ENCODE data around the gene GLG1. TPM values are rescaled to one million over a fixed set of nuclear protein-coding genes. Genes with fewer than 3 reads are reported as not detected.

Gene GLG1
- total RNA-seq, 1 experiment from 2014 or later: 487 TPM

GRCh38 chr16:74492976-74493375 is 113.9 kb downstream of the GLG1 start:
- DNase-seq (ENCODE audit: low spot score): no peak
- Histone ChIP-seq H3K36me3 (ENCODE audit: insufficient read depth, low read length, poor library complexity, severe bottlenecking) (peaks cover 93% of the 10 kb centered on the region), H3K27ac (ENCODE audit: low read depth, low read length, poor library complexity, severe bottlenecking) (peak overlapping the region; percentile 61), H3K4me3 (ENCODE audit: low read depth, low read length, poor library complexity, severe bottlenecking) (no peak overlapping the region), H3K4me1 (ENCODE audit: insufficient read depth, low read length, poor library complexity, severe bottlenecking) (peaks cover 37% of the 10 kb centered on the region), H3K27me3 (replicated peaks; ENCODE audit: insufficient read depth, low read depth, low read length, poor library complexity) (no peaks in the 10 kb centered on the region), H3K9me3 (ENCODE audit: low read depth, low read length, poor library complexity, severe bottlenecking) (no peaks in the 10 kb centered on the region)
- POLR2A ChIA-PET (ENCODE audit: low non-redundant PET): no interaction called here
- intact Hi-C loops (cut with micrococcal nuclease; ENCODE audit: unreplicated experiment): loop anchor here (10.0 kb wide), 1 partner anchor 112 kb away; the partner anchor contains the start of gene GLG1
- CTCF ChIA-PET: no interaction called here
- TF ChIP-seq, protein P1, sequence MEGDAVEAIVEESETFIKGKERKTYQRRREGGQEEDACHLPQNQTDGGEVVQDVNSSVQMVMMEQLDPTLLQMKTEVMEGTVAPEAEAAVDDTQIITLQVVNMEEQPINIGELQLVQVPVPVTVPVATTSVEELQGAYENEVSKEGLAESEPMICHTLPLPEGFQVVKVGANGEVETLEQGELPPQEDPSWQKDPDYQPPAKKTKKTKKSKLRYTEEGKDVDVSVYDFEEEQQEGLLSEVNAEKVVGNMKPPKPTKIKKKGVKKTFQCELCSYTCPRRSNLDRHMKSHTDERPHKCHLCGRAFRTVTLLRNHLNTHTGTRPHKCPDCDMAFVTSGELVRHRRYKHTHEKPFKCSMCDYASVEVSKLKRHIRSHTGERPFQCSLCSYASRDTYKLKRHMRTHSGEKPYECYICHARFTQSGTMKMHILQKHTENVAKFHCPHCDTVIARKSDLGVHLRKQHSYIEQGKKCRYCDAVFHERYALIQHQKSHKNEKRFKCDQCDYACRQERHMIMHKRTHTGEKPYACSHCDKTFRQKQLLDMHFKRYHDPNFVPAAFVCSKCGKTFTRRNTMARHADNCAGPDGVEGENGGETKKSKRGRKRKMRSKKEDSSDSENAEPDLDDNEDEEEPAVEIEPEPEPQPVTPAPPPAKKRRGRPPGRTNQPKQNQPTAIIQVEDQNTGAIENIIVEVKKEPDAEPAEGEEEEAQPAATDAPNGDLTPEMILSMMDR (conservative IDR thresholded peaks at IDR 0.05; ENCODE audit: low read depth, low read length): no peak
- no peak for TF ChIP-seq EZH2 (IDR thresholded peaks at IDR 0.05; ENCODE audit: borderline replicate concordance, low read depth, low read length, poor library complexity, severe bottlenecking)
- no TSS peak for BruUV-seq (replicated peaks)

DNA sequence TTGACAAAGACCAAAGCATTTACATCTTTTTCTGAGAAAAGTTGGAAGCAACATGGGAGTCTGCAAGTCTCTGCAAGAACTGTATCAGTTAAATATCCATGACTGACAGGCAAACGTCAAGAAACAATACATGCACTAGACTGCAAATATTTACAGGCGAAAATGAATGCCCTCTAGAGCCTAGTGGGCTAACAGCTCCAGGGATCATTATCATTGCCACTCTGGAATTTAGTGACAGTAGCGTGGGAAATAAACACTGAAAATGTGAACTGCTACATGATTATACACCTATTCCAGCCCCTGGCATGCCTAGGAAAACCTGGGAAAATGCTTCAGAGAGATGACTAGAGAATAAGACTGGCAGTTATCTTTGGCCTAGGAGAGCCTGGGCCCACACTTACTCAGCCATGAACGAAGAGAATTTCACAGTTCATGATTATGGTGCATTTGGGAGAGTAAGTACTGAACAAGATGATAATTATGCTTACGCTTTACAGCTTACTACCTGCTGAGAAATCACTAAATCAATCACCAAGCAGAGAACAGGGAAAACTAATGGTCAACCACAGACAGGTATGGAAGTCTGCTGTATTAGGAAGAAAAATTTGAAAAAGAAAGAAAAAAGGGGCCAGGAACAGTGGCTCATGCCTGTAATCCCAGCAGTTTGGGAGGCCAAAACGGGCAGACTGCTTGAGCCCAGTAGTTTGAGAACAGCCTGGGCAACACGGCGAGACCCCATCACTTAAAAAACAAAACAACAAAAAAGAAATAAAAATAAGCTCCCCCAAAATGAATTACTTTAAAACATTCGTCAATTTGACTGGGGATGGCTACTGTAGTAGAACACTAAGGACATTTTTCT is 119.0 kb downstream of the GLG1 start:
- Histone ChIP-seq H3K9me3 (ENCODE audit: low read depth, low read length, poor library complexity, severe bottlenecking) (no peaks in the 10 kb centered on the region), H3K36me3 (ENCODE audit: insufficient read depth, low read length, poor library complexity, severe bottlenecking) (peaks cover 94% of the 10 kb centered on the region), H3K27me3 (replicated peaks; ENCODE audit: insufficient read depth, low read depth, low read length, poor library complexity) (no peaks in the 10 kb centered on the region), H3K4me3 (ENCODE audit: low read depth, low read length, poor library complexity, severe bottlenecking) (no peak overlapping the region), H3K27ac (ENCODE audit: low read depth, low read length, poor library complexity, severe bottlenecking) (peak overlapping the region; percentile 55), H3K4me1 (ENCODE audit: insufficient read depth, low read length, poor library complexity, severe bottlenecking) (peaks cover 50% of the 10 kb centered on the region)
- ChIA-PET POLR2A (ENCODE audit: low non-redundant PET) (no interaction called here), CTCF (interaction anchor here (0.5 kb wide), 1 partner anchor 384 kb away, joined by 3 read pairs; no protein-coding TSS in a partner anchor)
- intact Hi-C loops (cut with micrococcal nuclease; ENCODE audit: unreplicated experiment): no loop called here
- no peak for TF ChIP-seq EZH2 (IDR thresholded peaks at IDR 0.05; ENCODE audit: borderline replicate concordance, low read depth, low read length, poor library complexity, severe bottlenecking)
- TF ChIP-seq, protein P1 (conservative IDR thresholded peaks at IDR 0.05; ENCODE audit: low read depth, low read length): no peak
- DNase-seq (ENCODE audit: low spot score): peak; percentile 56
- no TSS peak for BruUV-seq (replicated peaks)

DNA sequence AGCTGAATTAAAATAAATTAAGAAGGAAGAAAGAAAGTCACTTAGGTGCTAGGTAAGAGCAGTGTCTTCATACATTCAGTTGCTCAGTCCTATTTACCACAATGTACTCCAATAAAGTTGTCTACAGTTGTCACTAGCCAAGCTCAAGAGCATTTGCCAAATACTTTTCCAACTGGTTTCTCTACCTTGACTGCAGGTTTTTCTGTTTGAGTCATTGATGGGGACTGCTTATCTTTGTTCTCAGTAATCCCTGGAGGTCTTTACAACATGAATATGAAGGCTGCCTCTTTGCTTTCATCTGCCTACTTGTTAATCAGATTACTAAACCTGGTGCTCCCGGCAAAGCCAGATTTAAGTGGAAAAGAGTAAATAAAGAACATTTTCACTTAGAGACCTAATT is 121.0 kb downstream of the GLG1 start:
- no peaks in the 10 kb centered on the region for H3K9me3 ChIP-seq (ENCODE audit: low read depth, low read length, poor library complexity, severe bottlenecking)
- H3K36me3 ChIP-seq (ENCODE audit: insufficient read depth, low read length, poor library complexity, severe bottlenecking): peaks cover 94% of the 10 kb centered on the region
- POLR2A ChIA-PET (ENCODE audit: low non-redundant PET): no interaction called here
- H3K4me3 ChIP-seq (ENCODE audit: low read depth, low read length, poor library complexity, severe bottlenecking): no peak overlapping the region
- DNase-seq (ENCODE audit: low spot score): no peak
- peaks cover 68% of the 10 kb centered on the region for H3K4me1 ChIP-seq (ENCODE audit: insufficient read depth, low read length, poor library complexity, severe bottlenecking)
- intact Hi-C loops (cut with micrococcal nuclease; ENCODE audit: unreplicated experiment): no loop called here
- peak overlapping the region; percentile 55 for H3K27ac ChIP-seq (ENCODE audit: low read depth, low read length, poor library complexity, severe bottlenecking)
- H3K27me3 ChIP-seq (replicated peaks; ENCODE audit: insufficient read depth, low read depth, low read length, poor library complexity): no peaks in the 10 kb centered on the region
- no TSS peak for BruUV-seq (replicated peaks)
- no peak for TF ChIP-seq EZH2 (IDR thresholded peaks at IDR 0.05; ENCODE audit: borderline replicate concordance, low read depth, low read length, poor library complexity, severe bottlenecking)
- TF ChIP-seq, protein P1 (conservative IDR thresholded peaks at IDR 0.05; ENCODE audit: low read depth, low read length): no peak
- CTCF ChIA-PET: no interaction called here

Measured in A673 (cell line).